Endothelial cell (in vitro differentiated cells): ENCODE results near the gene SPDYE18. TPM values are rescaled to one million over a fixed set of nuclear protein-coding genes. Genes with fewer than 3 reads are reported as not detected.
"Not testable (repeated sequence)": the region's sequence is repeated elsewhere in the genome, so short reads cannot be mapped to it uniquely, and the experiment has no call there.

Source experiments
- DNase-seq: peaks from one replicate; pipeline ENCODE4 v3.0.0; 2021; ENCODE audit warnings: low spot score
- H3K27ac Mint-ChIP-seq: one replicate; pipeline ENCODE4 v1.8.0; 2021; ENCODE audit warnings: mixed read lengths, inconsistent platforms; ENCODE audit not compliant: unreplicated experiment
- H3K27me3 Mint-ChIP-seq: one replicate; pipeline ENCODE4 v1.8.0; 2021; ENCODE audit warnings: mild to moderate bottlenecking, moderate library complexity, mixed read lengths, inconsistent platforms; ENCODE audit not compliant: unreplicated experiment
- H3K36me3 Mint-ChIP-seq: one replicate; pipeline ENCODE4 v1.8.0; 2021; ENCODE audit warnings: mild to moderate bottlenecking, low read depth, mixed read lengths, inconsistent platforms; ENCODE audit not compliant: unreplicated experiment
- H3K4me1 Mint-ChIP-seq: one replicate; pipeline ENCODE4 v1.8.0; 2021; ENCODE audit warnings: mild to moderate bottlenecking, mixed read lengths, inconsistent platforms; ENCODE audit not compliant: unreplicated experiment
- H3K4me3 Mint-ChIP-seq: one replicate; pipeline ENCODE4 v1.8.0; 2021; ENCODE audit warnings: mild to moderate bottlenecking, mixed read lengths, inconsistent platforms; ENCODE audit not compliant: unreplicated experiment
- H3K9me3 Mint-ChIP-seq: one replicate; pipeline ENCODE4 v1.8.0; 2021; ENCODE audit warnings: mixed read lengths, inconsistent platforms; ENCODE audit not compliant: unreplicated experiment
- total RNA-seq: library from RNA; stranded (reverse); fragmentation: NEBNext Ultra II Directional; extraction: Animal tissue kit (Norgen Biotek cat#: 25700); gene quantifications from one replicate; pipeline ENCODE4 v1.2.1, GENCODE V29; 2021; ENCODE audit not compliant: unreplicated experiment

Gene SPDYE18
- total RNA-seq, 1 donor from 2014 or later = not detected

DNA sequence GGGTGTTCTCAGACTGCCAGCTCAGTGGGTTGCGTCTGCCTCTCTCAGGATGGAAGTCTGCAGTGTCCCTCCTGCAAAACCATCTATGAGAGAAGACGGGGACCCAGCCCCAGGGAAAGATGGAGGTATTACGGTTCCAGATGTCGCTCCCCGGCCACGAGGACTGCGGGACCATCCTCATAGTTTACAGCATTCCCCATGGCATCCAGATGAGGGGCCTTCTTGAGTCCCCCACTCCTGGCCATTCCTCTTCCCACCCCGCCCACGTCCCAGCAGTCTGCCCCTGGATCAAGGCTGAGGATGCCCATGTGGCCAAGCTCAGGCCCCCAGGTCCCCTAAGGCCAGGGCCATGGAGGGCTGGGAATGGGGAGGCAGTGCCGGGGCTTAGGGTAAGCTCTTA lies 59.1 kb downstream of the SPDYE18 start:
- not testable (repeated sequence) for H3K4me1 Mint-ChIP-seq, H3K27ac Mint-ChIP-seq, H3K9me3 Mint-ChIP-seq, H3K4me3 Mint-ChIP-seq, DNase-seq, H3K27me3 Mint-ChIP-seq, H3K36me3 Mint-ChIP-seq

DNA sequence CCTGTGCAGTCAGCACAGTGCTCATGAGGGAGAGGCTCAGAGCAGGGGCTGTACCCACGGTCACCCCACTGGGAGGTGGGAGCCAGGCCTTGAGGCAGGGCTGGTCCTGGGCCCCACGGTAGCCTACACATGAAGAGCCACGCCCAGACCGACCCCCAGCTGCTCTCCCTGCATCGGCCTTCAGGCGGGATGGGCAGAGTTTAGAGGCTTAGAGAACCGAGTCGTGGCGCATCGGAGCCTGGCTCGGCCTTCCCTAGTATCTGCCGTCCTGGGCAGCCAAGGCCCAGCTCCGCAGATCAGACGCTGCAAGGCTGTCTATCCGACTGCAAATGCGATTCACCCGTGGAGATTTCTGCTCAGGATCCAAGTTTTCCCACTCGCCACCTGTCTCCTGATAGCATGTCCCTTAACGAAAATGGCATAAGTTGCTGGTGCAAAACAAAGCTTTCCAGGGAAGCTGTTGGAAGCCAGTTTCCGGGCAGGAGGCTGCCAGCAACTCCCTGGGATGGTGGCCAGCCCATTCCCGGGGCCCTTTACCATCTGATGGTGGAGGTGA lies 59.6 kb downstream of the SPDYE18 start:
- H3K27me3 Mint-ChIP-seq, H3K4me3 Mint-ChIP-seq, DNase-seq, H3K27ac Mint-ChIP-seq, H3K4me1 Mint-ChIP-seq, H3K9me3 Mint-ChIP-seq, H3K36me3 Mint-ChIP-seq: not testable (repeated sequence)

DNA sequence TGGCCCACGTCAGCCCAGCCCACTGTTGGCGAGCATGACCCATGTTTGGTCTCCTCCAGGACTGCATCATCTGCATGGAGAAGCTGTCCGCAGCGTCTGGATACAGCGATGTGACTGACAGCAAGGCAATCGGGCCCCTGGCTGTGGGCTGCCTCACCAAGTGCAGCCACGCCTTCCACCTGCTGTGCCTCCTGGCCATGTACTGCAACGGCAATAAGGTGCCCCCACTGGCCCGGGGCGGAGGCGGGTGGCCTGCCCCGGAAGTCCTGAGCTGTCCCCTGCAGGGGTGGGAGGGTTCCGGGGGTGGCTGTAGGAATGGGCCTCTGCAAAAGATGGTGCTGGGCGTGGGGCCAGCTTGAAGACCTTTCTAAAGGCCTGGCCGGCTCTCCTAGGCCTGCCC lies 60.3 kb downstream of the SPDYE18 start:
- H3K27me3 Mint-ChIP-seq, H3K36me3 Mint-ChIP-seq, H3K9me3 Mint-ChIP-seq: not testable (repeated sequence)

More for the DNA sequence above, 60.3 kb downstream of the SPDYE18 start:
- H3K27ac Mint-ChIP-seq, H3K4me1 Mint-ChIP-seq, DNase-seq, H3K4me3 Mint-ChIP-seq: not testable (repeated sequence)

Other genes starting within 250 kb of the SPDYE18 start
- not detected for gene SPDYE17, start 30.2 kb downstream of the SPDYE18 start, total RNA-seq
- 4.5 TPM for gene CCDC146, start 60.1 kb upstream of the SPDYE18 start, total RNA-seq
- gene FGL2, start 137.3 kb upstream of the SPDYE18 start, total RNA-seq = not detected